Left lung (tissue), 10 donors: Measurements from ENCODE around the gene SRA1. TPM values are rescaled to one million over a fixed set of nuclear protein-coding genes. Genes with fewer than 3 reads are reported as not detected.
"Not testable (repeated sequence)": the region's sequence is repeated elsewhere in the genome, so short reads cannot be mapped to it uniquely, and the experiment has no call there.

ENCODE experiments used
- ATAC-seq: fragments of 200-7000 bp; cut with Tn5 transposase; one replicate; pipeline ENCODE4 v1.9.1; 2020; ENCODE audit warnings: moderate library complexity
- DNase-seq, 4 donors: peaks; one replicate each; pipeline ENCODE4 v3.0.0-alpha.2; 2013 to 2020
- H3K27ac ChIP-seq, 2 donors: fragments of 200-600 bp; sonication (generic) in 1 of 2; one replicate each; pipeline versions ENCODE4 v1.5.0 to v1.8.0; 2020 to 2021
- H3K27me3 ChIP-seq, 2 donors: fragments of 200-600 bp; sonication (generic) in 1 of 2; one replicate each; pipeline versions ENCODE4 v1.5.0 to v1.8.0; 2020 to 2021
- H3K36me3 ChIP-seq, 2 donors: fragments of 200-600 bp; sonication (generic) in 1 of 2; one replicate each; pipeline versions ENCODE4 v1.5.0 to v1.8.0; 2020 to 2021
- H3K4me1 ChIP-seq, 2 donors: fragments of 200-600 bp; one replicate each; pipeline ENCODE4 v1.8.0; 2021
- H3K4me3 ChIP-seq, 2 donors: fragments of 200-600 bp; sonication (generic) in 1 of 2; one replicate each; pipeline versions ENCODE4 v1.5.0 to v1.8.0; 2020 to 2021; ENCODE audit warnings: mild to moderate bottlenecking in 1 of 2
- H3K9me3 ChIP-seq, 2 donors: fragments of 200-600 bp; sonication (generic) in 1 of 2; one replicate each; pipeline versions ENCODE4 v1.5.0 to v1.8.0; 2020 to 2021
- intact Hi-C, 2 donors: fragments of 100-400 bp; cut with DNase I; formaldehyde crosslinking; loops; one replicate each; pipeline versions ENCODE4 v1.11.2 to v1.14.2; 2022
- polyA plus RNA-seq, 6 donors: library from polyadenylated mRNA; unstranded; fragments of 120-200 nt; gene quantifications; one replicate each; pipeline ENCODE4 v1.2.1, GENCODE V29; 2013; ENCODE audit not compliant: insufficient read length in 6 of 6
- total RNA-seq, 2 donors: library from RNA; stranded (reverse); fragmentation: NEBNext Ultra II Directional; extraction: Animal tissue kit (Norgen Biotek cat#: 25700); gene quantifications; one replicate each; pipeline ENCODE4 v1.2.1, GENCODE V29; 2021
- TF ChIP-seq, protein P1 (sequence below), 2 donors: fragments of 200-600 bp; sonication (generic) in 1 of 2; IDR thresholded peaks; one replicate each; pipeline versions ENCODE4 v1.5.0 to v1.8.0; 2021; ENCODE audit warnings: antibody characterized with exemption in 2 of 2
- donor health status: DM: no; HTN: yes; CAD: no.
- donor health status: DM: no; HTN: no; CAD: no.

SRA1 gene
- total and polyA plus RNA-seq, 8 donors, result 20.2 to 36.2 (median 23.6) TPM

DNA sequence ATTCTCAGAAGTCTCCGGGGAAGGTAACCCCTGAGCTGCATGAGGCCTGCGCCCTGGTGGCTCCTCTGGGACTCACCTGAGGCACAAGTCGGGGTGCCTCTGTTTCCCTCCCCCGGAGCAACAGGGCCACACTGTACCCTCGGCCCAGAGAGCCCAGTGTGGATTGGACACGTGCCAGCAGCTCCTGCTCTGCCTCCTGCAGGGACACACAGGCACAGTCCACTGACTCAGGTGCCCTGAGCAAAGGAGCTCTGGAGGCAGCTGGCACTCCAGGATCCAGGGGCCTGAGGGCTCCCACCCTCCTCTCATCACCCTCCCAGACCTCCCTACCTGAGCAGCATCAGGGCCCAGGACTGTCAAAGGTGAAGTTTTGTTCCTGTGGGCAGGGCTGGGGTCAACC, 36.9 kb upstream of the SRA1 start:
- intact Hi-C loops, result no loop called here
- peaks cover 7 to 67% of the 10 kb centered on the region in 2 donors for H3K4me1 ChIP-seq
- H3K36me3 ChIP-seq, result no peaks in the 10 kb centered on the region
- no peaks in the 10 kb centered on the region for H3K27me3 ChIP-seq
- H3K27ac ChIP-seq, result no peak overlapping the region
- H3K4me3 ChIP-seq, result no peak overlapping the region
- ATAC-seq (no peak), DNase-seq (peak in 1 of 4 donors; percentile 76)
- TF ChIP-seq, protein P1, sequence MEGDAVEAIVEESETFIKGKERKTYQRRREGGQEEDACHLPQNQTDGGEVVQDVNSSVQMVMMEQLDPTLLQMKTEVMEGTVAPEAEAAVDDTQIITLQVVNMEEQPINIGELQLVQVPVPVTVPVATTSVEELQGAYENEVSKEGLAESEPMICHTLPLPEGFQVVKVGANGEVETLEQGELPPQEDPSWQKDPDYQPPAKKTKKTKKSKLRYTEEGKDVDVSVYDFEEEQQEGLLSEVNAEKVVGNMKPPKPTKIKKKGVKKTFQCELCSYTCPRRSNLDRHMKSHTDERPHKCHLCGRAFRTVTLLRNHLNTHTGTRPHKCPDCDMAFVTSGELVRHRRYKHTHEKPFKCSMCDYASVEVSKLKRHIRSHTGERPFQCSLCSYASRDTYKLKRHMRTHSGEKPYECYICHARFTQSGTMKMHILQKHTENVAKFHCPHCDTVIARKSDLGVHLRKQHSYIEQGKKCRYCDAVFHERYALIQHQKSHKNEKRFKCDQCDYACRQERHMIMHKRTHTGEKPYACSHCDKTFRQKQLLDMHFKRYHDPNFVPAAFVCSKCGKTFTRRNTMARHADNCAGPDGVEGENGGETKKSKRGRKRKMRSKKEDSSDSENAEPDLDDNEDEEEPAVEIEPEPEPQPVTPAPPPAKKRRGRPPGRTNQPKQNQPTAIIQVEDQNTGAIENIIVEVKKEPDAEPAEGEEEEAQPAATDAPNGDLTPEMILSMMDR (IDR thresholded peaks at IDR 0.05), result no peak
- no peaks in the 10 kb centered on the region for H3K9me3 ChIP-seq

DNA sequence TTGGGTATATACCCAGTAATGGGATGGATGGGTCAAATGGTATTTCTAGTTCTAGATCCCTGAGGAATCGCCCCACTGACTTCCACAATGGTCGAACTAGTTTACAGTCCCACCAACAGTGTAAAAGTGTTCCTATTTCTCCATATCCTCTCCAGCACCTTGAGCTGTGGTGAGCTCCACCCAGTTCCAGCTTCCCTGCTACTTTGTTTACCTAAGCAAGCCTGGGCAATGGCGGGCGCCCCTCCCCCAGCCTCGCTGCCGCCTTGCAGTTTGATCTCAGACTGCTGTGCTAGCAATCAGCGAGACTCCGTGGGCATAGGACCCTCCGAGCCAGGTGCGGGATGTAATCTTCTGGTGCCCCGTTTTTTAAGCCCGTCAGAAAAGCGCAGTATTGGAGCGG, 35.8 kb upstream of the SRA1 start:
- DNase-seq, intact Hi-C loops, ATAC-seq, H3K9me3 ChIP-seq, H3K36me3 ChIP-seq, H3K27me3 ChIP-seq, H3K4me3 ChIP-seq, H3K27ac ChIP-seq: not testable (repeated sequence)
- peaks cover 7 to 78% of the 10 kb centered on the region in 2 donors for H3K4me1 ChIP-seq

DNA sequence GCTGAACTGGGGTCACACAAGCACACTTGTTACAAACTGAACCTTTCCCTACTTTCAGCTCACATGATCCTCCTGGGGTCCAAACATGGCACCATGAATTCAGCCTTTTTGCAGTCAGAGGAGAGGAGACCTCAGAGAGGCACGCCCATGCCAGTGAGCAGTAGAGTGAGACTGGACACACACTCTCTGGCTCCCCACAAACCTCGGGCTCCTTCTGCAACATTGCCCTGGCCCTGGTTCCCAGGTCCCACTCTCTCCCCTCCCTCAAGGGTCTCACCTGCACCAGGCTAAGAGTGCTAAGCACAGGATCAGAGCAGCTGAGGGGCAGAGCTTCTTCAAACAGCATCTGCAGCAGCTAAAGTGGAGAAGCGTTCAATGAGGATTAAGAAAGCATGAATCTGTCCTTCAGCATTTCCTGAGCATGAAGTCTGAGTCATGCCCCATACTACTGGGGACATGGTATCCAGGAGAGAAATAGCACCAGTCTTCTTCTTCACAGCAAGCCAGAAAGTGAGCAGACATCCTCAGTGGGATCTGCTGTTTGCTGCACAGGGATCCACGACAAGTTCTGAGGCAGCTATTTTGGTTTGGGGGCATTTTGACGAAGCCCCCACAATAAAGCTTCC, 34.6 kb upstream of the SRA1 start:
- peak overlapping the region in 1 of 2 donors; percentile 42 for H3K4me3 ChIP-seq
- peaks cover 7 to 88% of the 10 kb centered on the region in 2 donors for H3K4me1 ChIP-seq
- peak overlapping the region in 1 of 2 donors; percentile 85 for H3K27ac ChIP-seq
- ATAC-seq, result peak; percentile 7
- intact Hi-C loops, result no loop called here
- DNase-seq, result no peak
- no peaks in the 10 kb centered on the region for H3K9me3 ChIP-seq
- TF ChIP-seq, protein P1 (IDR thresholded peaks at IDR 0.05), result no peak
- H3K36me3 ChIP-seq, result no peaks in the 10 kb centered on the region
- no peaks in the 10 kb centered on the region for H3K27me3 ChIP-seq

DNA sequence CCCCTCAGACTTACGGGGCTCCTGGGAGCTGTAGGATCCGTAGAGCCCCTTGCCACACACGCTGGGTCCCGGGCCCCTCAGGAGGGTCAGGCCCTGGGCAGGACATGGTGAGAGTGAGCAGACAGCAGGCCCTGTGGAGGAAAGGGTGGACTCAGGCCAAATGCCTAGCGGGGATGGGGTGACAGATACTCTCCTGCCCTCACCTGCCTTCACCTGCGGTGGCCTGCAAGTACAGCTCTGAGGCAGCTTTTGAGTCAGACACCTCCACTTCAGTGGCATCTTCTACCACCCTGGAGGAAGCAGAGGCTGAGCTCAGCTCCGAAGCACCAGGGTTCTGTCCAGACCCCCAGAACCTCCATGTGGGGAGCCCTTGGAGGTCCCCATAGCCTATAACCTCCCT, 33.6 kb upstream of the SRA1 start:
- no peaks in the 10 kb centered on the region for H3K36me3 ChIP-seq
- ATAC-seq (no peak), DNase-seq (no peak)
- intact Hi-C loops, result no loop called here
- H3K27ac ChIP-seq, result peak overlapping the region in 1 of 2 donors; percentile 85
- no peaks in the 10 kb centered on the region for H3K27me3 ChIP-seq
- H3K4me1 ChIP-seq, result peaks cover 6 to 80% of the 10 kb centered on the region in 2 donors
- TF ChIP-seq, protein P1 (IDR thresholded peaks at IDR 0.05), result no peak
- H3K4me3 ChIP-seq, result peak overlapping the region in 1 of 2 donors; percentile 42
- no peaks in the 10 kb centered on the region for H3K9me3 ChIP-seq

DNA sequence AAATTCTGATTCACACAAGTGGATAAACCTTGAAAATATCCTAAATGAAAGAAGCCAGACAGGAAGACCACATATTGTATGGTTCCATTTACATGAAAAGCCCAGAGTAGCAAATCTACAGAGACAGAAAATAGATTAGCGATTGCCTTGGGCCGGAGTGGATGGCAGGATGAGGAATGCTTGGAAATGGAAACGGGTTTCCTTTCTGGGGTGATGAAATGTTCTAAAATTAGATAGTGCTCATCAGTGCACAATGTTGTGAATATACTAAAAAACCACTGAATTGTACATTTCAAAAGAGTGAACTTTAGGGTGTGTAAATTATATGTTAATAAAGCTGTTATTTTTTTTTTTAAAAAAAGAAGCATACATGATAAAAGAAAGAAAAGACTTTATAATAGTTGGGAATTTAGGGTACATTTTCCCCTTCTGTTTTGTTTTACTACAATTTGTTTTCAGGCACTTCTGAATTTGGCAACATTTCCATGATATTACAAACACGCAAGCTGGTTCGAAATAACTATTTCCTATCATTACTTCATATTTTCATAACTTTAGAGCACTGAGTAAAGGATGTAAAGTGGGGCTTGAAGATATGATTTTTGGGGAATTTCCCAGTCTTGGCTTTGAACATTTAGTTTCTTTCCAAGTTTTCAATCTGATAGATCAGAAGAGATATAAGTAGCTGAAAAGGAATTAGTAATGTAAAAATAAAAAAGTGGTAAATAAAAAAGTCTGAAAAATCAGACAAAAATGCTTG, 31.2 kb upstream of the SRA1 start:
- peak in 2 of 4 donors; percentile 31 to 49 for DNase-seq
- H3K36me3 ChIP-seq, result no peaks in the 10 kb centered on the region
- peak; percentile 48 for ATAC-seq
- intact Hi-C loops, result no loop called here
- H3K4me3 ChIP-seq, result no peak overlapping the region
- peak overlapping the region; percentile 63 to 71 for H3K27ac ChIP-seq
- H3K27me3 ChIP-seq, result no peaks in the 10 kb centered on the region
- TF ChIP-seq, protein P1 (IDR thresholded peaks at IDR 0.05), result no peak
- peaks cover 3 to 57% of the 10 kb centered on the region in 2 donors for H3K4me1 ChIP-seq
- H3K9me3 ChIP-seq, result no peaks in the 10 kb centered on the region
